Neural progenitor cell (in vitro differentiated cells): ENCODE data around the gene ELOVL2. TPM values are rescaled to one million over a fixed set of nuclear protein-coding genes. Genes with fewer than 3 reads are reported as not detected.

Experiments used
- DNase-seq: peaks from one replicate; pipeline ENCODE4 v3.0.0-alpha.2; 2016; ENCODE audit warnings: low spot score
- H2AFZ ChIP-seq: fragments of 200-600 bp; sonication (generic); replicated peaks from 2 replicates; pipeline ENCODE4 v1.6.1; 2016; ENCODE audit warnings: antibody characterized with exemption
- H3F3A ChIP-seq: fragments of 200-600 bp; sonication (generic); 2 replicates; pipeline ENCODE4 v1.6.1; 2016; ENCODE audit warnings: antibody characterized with exemption, low read depth
- H3K27ac ChIP-seq: fragments of 200-600 bp; sonication (generic); 2 replicates; pipeline ENCODE4 v1.5.1; 2016; ENCODE audit warnings: mild to moderate bottlenecking
- H3K27me3 ChIP-seq: fragments of 200-600 bp; sonication (generic); 2 replicates; pipeline ENCODE4 v1.6.1; 2016; ENCODE audit warnings: mild to moderate bottlenecking, moderate library complexity
- H3K36me3 ChIP-seq: fragments of 200-600 bp; sonication (generic); 2 replicates; pipeline ENCODE4 v1.5.1; 2016
- H3K4me1 ChIP-seq: fragments of 200-600 bp; sonication (generic); 2 replicates; pipeline ENCODE4 v1.6.1; 2016; ENCODE audit warnings: mixed run types
- H3K4me2 ChIP-seq: fragments of 200-600 bp; sonication (generic); 2 replicates; pipeline ENCODE4 v1.6.1; 2016
- H3K4me3 ChIP-seq: fragments of 200-600 bp; sonication (generic); 2 replicates; pipeline ENCODE4 v1.5.1; 2016
- H3K79me2 ChIP-seq: fragments of 200-600 bp; sonication (generic); 2 replicates; pipeline ENCODE4 v1.6.1; 2016; ENCODE audit warnings: low read depth
- H3K9ac ChIP-seq: fragments of 200-600 bp; sonication (generic); 2 replicates; pipeline ENCODE4 v1.6.1; 2016
- H3K9me3 ChIP-seq: fragments of 200-600 bp; sonication (generic); 2 replicates; pipeline ENCODE4 v1.5.1; 2016; ENCODE audit warnings: low read depth
- H4K20me1 ChIP-seq: fragments of 200-600 bp; sonication (generic); 2 replicates; pipeline ENCODE4 v1.6.1; 2016; ENCODE audit warnings: low read depth
- H3K27ac Mint-ChIP-seq: 3 replicates; pipeline ENCODE4 v1.8.0; 2021; ENCODE audit warnings: mixed read lengths
- H3K27me3 Mint-ChIP-seq: 2 replicates; pipeline ENCODE4 v1.8.0; 2022; ENCODE audit warnings: low read depth, mild to moderate bottlenecking, inconsistent platforms, moderate library complexity, mixed read lengths; ENCODE audit not compliant: insufficient read depth
- H3K36me3 Mint-ChIP-seq: 3 replicates; pipeline ENCODE4 v1.8.0; 2021; ENCODE audit warnings: mixed read lengths
- H3K4me1 Mint-ChIP-seq: 3 replicates; pipeline ENCODE4 v1.8.0; 2021; ENCODE audit warnings: mixed read lengths
- H3K4me3 Mint-ChIP-seq: 3 replicates; pipeline ENCODE4 v1.8.0; 2021; ENCODE audit warnings: mild to moderate bottlenecking, moderate library complexity, mixed read lengths
- H3K9me3 Mint-ChIP-seq: 3 replicates; pipeline ENCODE4 v1.8.0; 2020; ENCODE audit warnings: mixed read lengths
- EZH2 ChIP-seq: fragments of 200-600 bp; sonication (generic); IDR thresholded peaks from 2 replicates; pipeline ENCODE4 v1.6.1; 2017; ENCODE audit warnings: antibody characterized with exemption, mild to moderate bottlenecking, moderate library complexity
- EZH2phosphoT487 ChIP-seq: fragments of 200-600 bp; sonication (generic); IDR thresholded peaks from 2 replicates; pipeline ENCODE4 v1.6.1; 2017; ENCODE audit warnings: antibody characterized with exemption
- total RNA-seq: library from RNA; depleted of rRNA; stranded (reverse); fragments of >200 nt; gene quantifications from 2 replicates; pipeline ENCODE4 v1.2.3, GENCODE V29; 2015; ENCODE audit warnings: low replicate concordance
- TF ChIP-seq, protein P1 (sequence below): fragments of 200-600 bp; sonication (generic); IDR thresholded peaks from 2 replicates; pipeline ENCODE4 v1.5.1; 2017; ENCODE audit warnings: antibody characterized with exemption, mild to moderate bottlenecking

ELOVL2 gene
- total RNA-seq, 1 donor from 2014 or later, result 9.1 TPM

DNA sequence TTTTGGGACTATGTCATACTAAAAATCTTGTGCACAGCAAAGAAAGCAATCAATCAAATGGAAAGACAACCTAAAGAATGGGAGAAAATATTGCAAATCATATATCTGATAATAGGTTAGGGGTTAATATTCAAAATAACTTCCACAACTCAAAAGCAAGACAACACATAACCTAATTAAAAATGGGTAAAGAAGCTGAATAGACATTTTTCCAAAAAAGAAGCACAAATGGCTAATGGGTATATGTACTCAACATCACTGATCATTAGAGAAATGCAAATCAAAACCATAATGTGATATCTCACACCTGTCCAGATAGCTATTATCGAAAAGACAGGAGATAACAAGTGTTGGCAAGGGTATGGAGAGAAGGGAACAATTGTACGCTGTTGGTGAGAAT, 104.3 kb downstream of the ELOVL2 start:
- no peaks in the 10 kb centered on the region for H4K20me1 ChIP-seq
- no peak overlapping the region for H2AFZ ChIP-seq

DNA sequence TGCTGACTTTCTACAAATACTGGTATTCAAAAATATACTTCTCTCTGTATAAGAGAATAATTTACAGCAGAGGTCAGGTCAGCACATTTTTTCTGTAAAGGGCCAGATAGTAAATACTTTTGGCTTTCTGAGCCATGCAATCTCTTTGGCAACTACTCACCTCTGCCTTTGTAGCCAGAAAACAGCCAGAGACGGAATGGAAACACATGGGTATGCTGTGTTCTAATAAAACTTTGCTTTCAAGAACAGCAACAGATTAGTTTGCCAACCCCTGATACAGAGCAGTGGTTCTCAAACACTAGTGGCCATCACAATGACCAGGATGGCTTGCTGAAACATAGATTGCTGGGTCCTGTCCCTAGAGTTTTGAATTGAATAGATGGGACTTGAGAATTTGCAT, 111.0 kb downstream of the ELOVL2 start:
- H3K27ac Mint-ChIP-seq, result no peak overlapping the region
- Histone ChIP-seq H3K9ac (no peak overlapping the region), H3K9me3 (no peaks in the 10 kb centered on the region), H3K4me2 (no peak overlapping the region), H3K4me3 (no peak overlapping the region), H2AFZ (no peak overlapping the region), H4K20me1 (no peaks in the 10 kb centered on the region), H3K79me2 (no peaks in the 10 kb centered on the region), H3K4me1 (no peaks in the 10 kb centered on the region), H3K36me3 (no peaks in the 10 kb centered on the region), H3F3A (no peaks in the 10 kb centered on the region), H3K27ac (no peak overlapping the region), H3K27me3 (no peaks in the 10 kb centered on the region)
- TF ChIP-seq EZH2phosphoT487 (no peak), EZH2 (no peak)
- TF ChIP-seq, protein P1, sequence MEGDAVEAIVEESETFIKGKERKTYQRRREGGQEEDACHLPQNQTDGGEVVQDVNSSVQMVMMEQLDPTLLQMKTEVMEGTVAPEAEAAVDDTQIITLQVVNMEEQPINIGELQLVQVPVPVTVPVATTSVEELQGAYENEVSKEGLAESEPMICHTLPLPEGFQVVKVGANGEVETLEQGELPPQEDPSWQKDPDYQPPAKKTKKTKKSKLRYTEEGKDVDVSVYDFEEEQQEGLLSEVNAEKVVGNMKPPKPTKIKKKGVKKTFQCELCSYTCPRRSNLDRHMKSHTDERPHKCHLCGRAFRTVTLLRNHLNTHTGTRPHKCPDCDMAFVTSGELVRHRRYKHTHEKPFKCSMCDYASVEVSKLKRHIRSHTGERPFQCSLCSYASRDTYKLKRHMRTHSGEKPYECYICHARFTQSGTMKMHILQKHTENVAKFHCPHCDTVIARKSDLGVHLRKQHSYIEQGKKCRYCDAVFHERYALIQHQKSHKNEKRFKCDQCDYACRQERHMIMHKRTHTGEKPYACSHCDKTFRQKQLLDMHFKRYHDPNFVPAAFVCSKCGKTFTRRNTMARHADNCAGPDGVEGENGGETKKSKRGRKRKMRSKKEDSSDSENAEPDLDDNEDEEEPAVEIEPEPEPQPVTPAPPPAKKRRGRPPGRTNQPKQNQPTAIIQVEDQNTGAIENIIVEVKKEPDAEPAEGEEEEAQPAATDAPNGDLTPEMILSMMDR, result no peak
- no peaks in the 10 kb centered on the region for H3K27me3 Mint-ChIP-seq
- H3K9me3 Mint-ChIP-seq, result no peaks in the 10 kb centered on the region
- H3K4me3 Mint-ChIP-seq, result no peak overlapping the region
- no peaks in the 10 kb centered on the region for H3K4me1 Mint-ChIP-seq
- DNase-seq, result no peak
- H3K36me3 Mint-ChIP-seq, result peaks cover 3% of the 10 kb centered on the region

More for the DNA sequence above, 104.3 kb downstream of the ELOVL2 start:
- no peaks in the 10 kb centered on the region for H3K4me1 Mint-ChIP-seq
- Histone ChIP-seq H3K9me3 (no peaks in the 10 kb centered on the region), H3K9ac (no peak overlapping the region), H3K4me3 (no peak overlapping the region), H3K27ac (no peak overlapping the region), H3K4me2 (no peak overlapping the region), H3K79me2 (no peaks in the 10 kb centered on the region), H3F3A (no peaks in the 10 kb centered on the region), H3K4me1 (no peaks in the 10 kb centered on the region), H3K36me3 (no peaks in the 10 kb centered on the region), H3K27me3 (no peaks in the 10 kb centered on the region)
- DNase-seq, result no peak
- peaks cover 4% of the 10 kb centered on the region for H3K36me3 Mint-ChIP-seq
- H3K27ac Mint-ChIP-seq, result no peak overlapping the region
- H3K4me3 Mint-ChIP-seq, result no peak overlapping the region
- TF ChIP-seq EZH2phosphoT487 (no peak), EZH2 (no peak)
- TF ChIP-seq, protein P1, result no peak
- no peaks in the 10 kb centered on the region for H3K27me3 Mint-ChIP-seq
- H3K9me3 Mint-ChIP-seq, result no peaks in the 10 kb centered on the region

Other genes with a start within 250 kb of the ELOVL2 start
- gene MAK, start 205.8 kb downstream of the ELOVL2 start, total RNA-seq, result 1.7 and 4.2 TPM in 2 replicates
- not detected in 2 replicates for gene GCM2, start 162.3 kb downstream of the ELOVL2 start, total RNA-seq
- 8.9 and 12.5 TPM in 2 replicates for gene SYCP2L, start 157.3 kb downstream of the ELOVL2 start, total RNA-seq
- 5.4 and 7.8 TPM in 2 replicates for gene SMIM13, start 49.5 kb upstream of the ELOVL2 start, total RNA-seq
- gene ERVFRD-1, start 67.4 kb upstream of the ELOVL2 start, total RNA-seq, result not detected in 2 replicates
- gene NEDD9, start 188.4 kb upstream of the ELOVL2 start, total RNA-seq, result 4.9 and 8.2 TPM in 2 replicates